Endothelial cell of umbilical vein (primary cell): ENCODE results near the gene ACER3.

Experiments used
- EZH2 ChIP-seq: IDR thresholded peaks from 2 replicates; pipeline ENCODE4 v1.6.1; 2012; ENCODE audit warnings: borderline replicate concordance, low read depth, mild to moderate bottlenecking, moderate library complexity, low read length, inconsistent platforms; ENCODE audit not compliant: severe bottlenecking
- FOS ChIP-seq: IDR thresholded peaks from 2 replicates; pipeline ENCODE4 v1.6.1; 2011; ENCODE audit warnings: mild to moderate bottlenecking, low read length, moderate library complexity, borderline replicate concordance; ENCODE audit not compliant: insufficient read depth
- GATA2 ChIP-seq: IDR thresholded peaks from 2 replicates; pipeline ENCODE4 v1.7.0; 2011; ENCODE audit warnings: low read depth, mild to moderate bottlenecking, moderate library complexity, mixed read lengths, low read length; ENCODE audit not compliant: insufficient read length, insufficient read depth
- JUN ChIP-seq: IDR thresholded peaks from 2 replicates; pipeline ENCODE4 v1.6.1; 2011; ENCODE audit warnings: borderline replicate concordance, low read depth; ENCODE audit not compliant: insufficient read length, insufficient read depth
- MAX ChIP-seq: IDR thresholded peaks from 2 replicates; pipeline ENCODE4 v1.6.1; 2011; ENCODE audit not compliant: insufficient read depth, insufficient read length
- MYC ChIP-seq: IDR thresholded peaks from one replicate; pipeline ENCODE4 v1.6.1; 2011; ENCODE audit warnings: mild to moderate bottlenecking, low read depth, low read length
- POLR2A ChIP-seq: IDR thresholded peaks from 2 replicates; pipeline ENCODE4 v1.6.1; 2012; ENCODE audit warnings: low read depth, mild to moderate bottlenecking, control low read depth, low read length
- POLR2AphosphoS5 ChIP-seq: IDR thresholded peaks from 2 replicates; pipeline ENCODE4 v1.6.1; 2012; ENCODE audit warnings: low read depth, mild to moderate bottlenecking, control low read depth, low read length, moderate library complexity; ENCODE audit not compliant: insufficient read depth
- TF ChIP-seq, protein P1 (sequence below), 2 donors: IDR thresholded peaks; 1 replicate in 1 of 2; 2 replicates in 1 of 2; pipeline ENCODE4 v1.5.1; 2011; ENCODE audit warnings: low read length in 2 of 2, mild to moderate bottlenecking in 2 of 2, moderate library complexity in 2 of 2, control low read depth in 1 of 2, inconsistent platforms in 1 of 2, low read depth in 1 of 2; ENCODE audit not compliant: insufficient read depth in 1 of 2; ENCODE audit errors: extremely low read depth in 1 of 2

DNA sequence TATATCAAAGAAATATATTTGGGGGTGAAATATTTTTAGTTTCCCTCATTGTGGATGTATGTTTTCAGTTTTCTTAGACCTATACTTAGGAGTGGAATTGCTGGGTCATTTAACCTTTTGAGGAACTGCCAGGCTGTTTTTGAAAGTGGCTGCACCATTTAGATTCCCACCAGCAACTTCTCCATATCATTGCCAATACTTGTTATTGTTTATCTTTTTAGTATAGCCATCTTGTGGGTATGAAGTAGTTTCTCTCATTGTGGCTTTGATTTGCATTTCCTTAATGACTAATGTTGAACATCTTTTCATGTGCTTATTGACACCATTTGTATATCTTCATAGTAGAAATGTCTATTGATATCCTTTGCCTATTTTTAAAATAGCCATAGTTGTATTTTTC lies 111.3 kb downstream of the ACER3 start:
- TF ChIP-seq POLR2A (no peak), MAX (no peak), POLR2AphosphoS5 (no peak), MYC (no peak), EZH2 (no peak), GATA2 (no peak), JUN (no peak), FOS (no peak)
- TF ChIP-seq, protein P1, sequence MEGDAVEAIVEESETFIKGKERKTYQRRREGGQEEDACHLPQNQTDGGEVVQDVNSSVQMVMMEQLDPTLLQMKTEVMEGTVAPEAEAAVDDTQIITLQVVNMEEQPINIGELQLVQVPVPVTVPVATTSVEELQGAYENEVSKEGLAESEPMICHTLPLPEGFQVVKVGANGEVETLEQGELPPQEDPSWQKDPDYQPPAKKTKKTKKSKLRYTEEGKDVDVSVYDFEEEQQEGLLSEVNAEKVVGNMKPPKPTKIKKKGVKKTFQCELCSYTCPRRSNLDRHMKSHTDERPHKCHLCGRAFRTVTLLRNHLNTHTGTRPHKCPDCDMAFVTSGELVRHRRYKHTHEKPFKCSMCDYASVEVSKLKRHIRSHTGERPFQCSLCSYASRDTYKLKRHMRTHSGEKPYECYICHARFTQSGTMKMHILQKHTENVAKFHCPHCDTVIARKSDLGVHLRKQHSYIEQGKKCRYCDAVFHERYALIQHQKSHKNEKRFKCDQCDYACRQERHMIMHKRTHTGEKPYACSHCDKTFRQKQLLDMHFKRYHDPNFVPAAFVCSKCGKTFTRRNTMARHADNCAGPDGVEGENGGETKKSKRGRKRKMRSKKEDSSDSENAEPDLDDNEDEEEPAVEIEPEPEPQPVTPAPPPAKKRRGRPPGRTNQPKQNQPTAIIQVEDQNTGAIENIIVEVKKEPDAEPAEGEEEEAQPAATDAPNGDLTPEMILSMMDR (IDR thresholded peaks at IDR 0.05; ENCODE audit: extremely low read depth in 1 of 2, insufficient read depth in 1 of 2, low read depth in 1 of 2, low read length in 2 of 2) = no peak
